ENCODE results near the gene FAM118A. TPM values are rescaled to one million over a fixed set of nuclear protein-coding genes. Genes with fewer than 3 reads are reported as not detected.

The FAM118A gene
- total RNA-seq, 6 experiments from 2014 or later: 5.6 to 43.0 (median 17.3) TPM

DNA sequence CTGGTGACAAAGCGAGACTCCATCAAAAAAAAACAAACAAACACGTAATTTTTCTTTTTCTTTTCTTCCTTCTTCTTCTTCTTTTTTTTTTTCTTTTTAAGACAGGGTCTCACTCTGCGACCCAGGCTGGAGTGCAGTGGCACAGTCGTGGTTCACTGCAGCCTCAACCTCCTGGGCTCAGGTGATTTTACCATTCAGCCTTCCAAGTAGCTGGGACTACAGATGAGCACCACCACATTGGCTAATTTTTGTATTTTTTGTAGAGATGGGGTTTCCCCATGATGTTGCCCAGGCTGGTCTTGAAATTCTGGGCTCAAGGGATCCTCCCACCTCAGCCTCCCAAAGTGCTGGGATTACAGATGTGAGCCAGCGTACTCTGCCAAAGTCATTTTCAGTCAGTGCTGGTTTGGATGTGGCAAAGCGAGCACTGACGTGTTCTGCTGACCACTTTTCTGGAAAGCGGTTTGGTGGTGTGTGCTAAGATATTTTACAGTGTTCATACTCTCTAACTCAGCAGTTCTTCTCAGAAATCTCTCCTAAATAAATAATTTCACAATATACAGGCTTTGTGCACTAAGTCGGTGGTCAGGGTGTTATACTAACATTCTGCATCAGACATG is 10.7 kb downstream of the FAM118A start:
- no peak overlapping the region for H3K27ac ChIP-seq
- H3K27me3 ChIP-seq: no peaks in the 10 kb centered on the region
- TF ChIP-seq POLR2A (IDR thresholded peaks at IDR 0.05) (no peak), CTCF (IDR thresholded peaks at IDR 0.05) (no peak)
- intact Hi-C loops (cut with DNase I): no loop called here
- DNase-seq: no peak
- no peaks in the 10 kb centered on the region for H3K9me3 ChIP-seq
- peak in 1 of 4 donors; percentile 7 for ATAC-seq
- 66% methylated on average over 9 of the region's 9 CpGs for WGBS (ENCODE audit: insufficient coverage, low coverage, low lambda C conversion rate, missing lambda C conversion rate)
- H3K4me3 ChIP-seq: no peak overlapping the region
- H3K4me1 ChIP-seq: peaks cover 0 to 32% (median 0%) of the 10 kb centered on the region in 4 donors
- no peaks in the 10 kb centered on the region for H3K36me3 ChIP-seq

- no peak for ATAC-seq
- WGBS (ENCODE audit: insufficient coverage, low coverage, low lambda C conversion rate, missing lambda C conversion rate): 91% methylated on average over 10 of the region's 12 CpGs
- H3K9me3 ChIP-seq: no peaks in the 10 kb centered on the region
- intact Hi-C loops (cut with DNase I): no loop called here
- no peaks in the 10 kb centered on the region for H3K27me3 ChIP-seq
- H3K4me3 ChIP-seq: no peak overlapping the region
- TF ChIP-seq CTCF (IDR thresholded peaks at IDR 0.05) (no peak), POLR2A (IDR thresholded peaks at IDR 0.05) (no peak)
- H3K27ac ChIP-seq: no peak overlapping the region
- no peak for DNase-seq
- no peaks in the 10 kb centered on the region for H3K36me3 ChIP-seq
- peaks cover 0 to 26% (median 0%) of the 10 kb centered on the region in 4 donors for H3K4me1 ChIP-seq
Measured at GRCh38 chr22:45321827-45322226, 12.1 kb downstream of the FAM118A start.

DNA sequence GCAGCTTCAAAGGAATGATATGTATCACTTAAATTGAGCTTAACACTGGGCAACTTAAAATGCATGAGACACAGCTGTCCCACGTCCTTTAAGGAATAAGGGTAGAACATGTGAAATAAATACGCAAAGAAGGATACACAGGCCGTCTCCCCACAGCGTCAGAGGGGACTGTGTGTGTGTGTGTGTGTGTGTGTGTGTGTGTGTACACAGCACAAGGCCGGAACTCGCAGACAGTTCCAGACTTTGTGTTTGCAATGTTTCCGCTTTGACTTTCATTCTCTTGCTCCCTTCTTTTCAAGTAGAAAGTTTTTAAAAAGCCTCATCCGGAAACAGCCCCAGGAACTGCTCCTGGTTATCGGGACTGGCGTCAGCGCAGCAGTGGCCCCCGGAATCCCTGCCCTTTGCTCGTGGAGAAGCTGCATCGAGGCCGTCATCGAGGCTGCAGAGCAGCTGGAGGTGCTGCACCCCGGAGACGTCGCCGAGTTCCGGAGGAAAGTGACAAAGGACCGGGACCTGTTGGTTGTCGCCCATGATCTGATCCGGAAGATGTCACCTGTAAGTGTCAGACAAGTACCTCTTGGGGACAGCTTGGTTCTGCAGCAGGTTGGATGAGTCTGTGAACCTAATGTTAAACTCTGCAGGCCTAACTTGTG is 13.3 kb downstream of the FAM118A start:
- peak; percentile 71 to 88 (median 72) for ATAC-seq
- Histone ChIP-seq H3K27me3 (no peaks in the 10 kb centered on the region), H3K27ac (peak overlapping the region in 1 of 3 donors; percentile 65), H3K9me3 (no peaks in the 10 kb centered on the region), H3K4me3 (peak overlapping the region in 2 of 3 donors; percentile 24 to 49), H3K4me1 (peaks cover 0 to 14% (median 0%) of the 10 kb centered on the region in 4 donors), H3K36me3 (no peaks in the 10 kb centered on the region)
- DNase-seq: peak in 2 of 3 donors; percentile 66 to 68
- intact Hi-C loops (cut with DNase I): no loop called here
- TF ChIP-seq CTCF (IDR thresholded peaks at IDR 0.05): no peak
- peak; percentile 9 for TF ChIP-seq POLR2A (IDR thresholded peaks at IDR 0.05)
- WGBS (ENCODE audit: insufficient coverage, low coverage, low lambda C conversion rate, missing lambda C conversion rate): 40% methylated on average over 15 of the region's 24 CpGs

GRCh38 chr22:45323695-45324094 is 14.0 kb downstream of the FAM118A start:
- H3K4me1 ChIP-seq: peaks cover 0 to 16% (median 2%) of the 10 kb centered on the region in 4 donors
- no peaks in the 10 kb centered on the region for H3K9me3 ChIP-seq
- intact Hi-C loops (cut with DNase I): no loop called here
- H3K27me3 ChIP-seq: no peaks in the 10 kb centered on the region
- ATAC-seq (no peak), DNase-seq (no peak)
- no peaks in the 10 kb centered on the region for H3K36me3 ChIP-seq
- TF ChIP-seq POLR2A (IDR thresholded peaks at IDR 0.05) (no peak), CTCF (IDR thresholded peaks at IDR 0.05) (no peak)
- WGBS (ENCODE audit: insufficient coverage, low coverage, low lambda C conversion rate, missing lambda C conversion rate): 75% methylated on average over 4 of the region's 7 CpGs
- H3K4me3 ChIP-seq: peak overlapping the region in 1 of 3 donors; percentile 49
- no peak overlapping the region for H3K27ac ChIP-seq

All from right lobe of liver (tissue), 6 donors.